HG03097 (cell line): Measurements from ENCODE around the gene RNU6-7.

ENCODE experiments used
- ATAC-seq: cut with Tn5 transposase; IDR thresholded peaks from one replicate; pipeline ENCODE4 v1.9.1; 2021; ENCODE audit not compliant: unreplicated experiment, low FRiP score

Gene RNU6-7

DNA sequence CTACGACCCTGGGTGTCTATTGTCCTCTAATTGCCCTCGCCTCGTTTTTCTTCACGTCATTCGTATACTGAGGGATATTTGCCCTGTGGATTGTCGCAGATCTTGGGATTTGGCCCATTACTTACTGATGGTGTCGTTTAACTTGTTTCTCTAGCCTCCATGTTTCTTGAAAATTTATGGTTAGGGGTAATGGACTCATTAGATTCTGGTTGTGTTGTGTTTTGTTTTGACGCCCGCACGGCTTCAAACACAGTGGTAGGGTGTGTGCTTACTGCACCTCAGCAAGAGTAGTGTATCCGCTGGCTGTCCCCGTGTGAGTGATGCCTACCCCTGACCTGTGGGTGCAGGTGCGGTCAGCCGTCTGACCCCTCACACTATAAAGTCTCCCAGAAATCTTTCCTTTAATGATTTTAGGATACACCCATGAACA lies 2.1 kb downstream of the RNU6-7 start:
- no peak for ATAC-seq

DNA sequence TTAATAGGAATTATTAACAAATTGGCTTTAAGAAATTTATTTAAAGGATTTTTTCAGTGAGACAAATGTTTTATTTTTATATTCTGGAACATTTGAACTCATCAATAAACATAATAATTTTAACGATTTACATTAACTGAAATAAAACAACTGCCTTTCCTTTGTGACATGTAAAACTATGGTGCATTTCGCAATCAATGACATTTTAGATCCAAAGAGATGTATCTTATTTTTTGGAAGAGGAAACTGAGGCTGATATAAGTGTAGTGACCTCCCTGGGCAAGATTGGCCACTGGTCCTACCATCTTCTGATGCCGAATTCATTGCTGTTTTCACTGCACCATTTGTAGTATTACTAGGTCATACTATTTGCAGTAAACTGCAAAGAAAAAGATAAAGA lies 3.7 kb downstream of the RNU6-7 start:
- no peak for ATAC-seq

DNA sequence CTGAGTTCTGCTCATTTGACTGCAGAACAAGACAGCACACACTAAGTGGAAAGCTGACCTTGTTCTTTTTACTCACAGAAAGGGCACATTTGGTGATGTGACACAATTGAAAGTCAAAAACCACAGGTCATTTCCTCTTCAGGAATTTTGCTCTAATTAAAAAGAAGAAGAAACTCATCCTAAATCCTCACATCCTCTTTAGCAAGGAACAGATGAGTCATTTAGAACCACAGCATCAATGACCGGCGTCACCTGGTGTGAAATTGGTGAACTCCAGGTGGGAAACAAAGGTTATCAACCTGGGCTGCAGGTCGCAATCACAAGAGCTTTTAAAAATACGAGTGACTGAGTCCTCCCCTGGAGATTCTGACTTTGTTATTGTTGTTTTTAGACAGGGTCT lies 4.1 kb downstream of the RNU6-7 start:
- no peak for ATAC-seq

DNA sequence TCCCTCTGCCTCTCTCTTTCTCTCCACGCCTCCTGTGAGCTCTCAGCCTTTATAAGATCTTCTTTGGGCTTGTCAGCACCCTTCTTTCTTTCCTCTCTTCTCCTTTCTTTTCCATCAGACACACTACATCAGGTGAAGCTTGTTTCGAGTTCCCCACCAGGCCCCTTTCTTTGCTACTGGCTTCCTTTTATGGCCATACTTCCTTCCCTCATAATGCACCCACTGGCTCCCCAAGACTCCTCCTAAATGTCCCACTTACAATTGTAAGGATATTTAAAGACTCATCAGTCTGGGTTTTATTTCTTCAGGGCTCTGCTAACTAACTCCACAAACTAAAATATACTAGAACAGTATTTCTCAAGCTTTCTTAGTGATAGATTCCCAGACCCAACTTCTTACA lies 4.7 kb downstream of the RNU6-7 start:
- ATAC-seq: no peak

DNA sequence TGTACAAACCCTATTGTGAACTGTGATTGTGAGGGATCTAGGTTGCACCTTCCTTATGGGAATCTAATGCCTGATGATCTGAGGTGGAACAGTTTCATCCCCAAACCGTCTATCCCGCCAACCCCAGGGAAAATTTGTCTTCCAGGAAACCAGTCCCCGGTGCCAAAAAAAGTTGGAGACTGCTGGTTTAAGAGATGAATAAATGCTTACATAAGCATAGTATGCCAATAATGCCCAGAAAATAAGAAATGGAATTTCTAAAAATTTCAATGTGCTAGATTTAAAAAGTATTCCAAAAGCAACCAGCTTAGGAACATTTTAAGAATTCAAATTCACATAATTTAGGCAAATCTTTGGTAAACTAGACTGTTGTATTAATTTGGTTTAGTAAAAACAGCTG lies 6.6 kb downstream of the RNU6-7 start:
- no peak for ATAC-seq

DNA sequence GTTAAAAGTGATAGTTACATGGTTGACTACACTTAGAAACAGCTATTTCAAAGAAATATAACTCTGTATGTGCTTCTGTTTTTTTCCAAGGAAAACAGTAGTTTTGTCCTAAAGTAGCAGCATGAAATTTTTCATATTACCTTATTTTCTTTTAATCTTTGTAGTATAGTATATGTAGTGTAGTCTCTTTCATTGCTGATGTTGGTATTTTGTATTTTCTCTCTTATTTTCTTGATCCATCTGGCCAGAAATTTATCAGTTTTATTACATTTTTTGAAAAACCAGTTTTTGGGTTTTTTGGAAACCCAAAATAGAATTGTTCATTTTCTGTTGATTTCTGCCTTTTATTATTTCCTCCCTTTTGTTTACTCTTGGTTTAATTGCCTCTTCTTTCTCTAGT lies 7.6 kb downstream of the RNU6-7 start:
- no peak for ATAC-seq

DNA sequence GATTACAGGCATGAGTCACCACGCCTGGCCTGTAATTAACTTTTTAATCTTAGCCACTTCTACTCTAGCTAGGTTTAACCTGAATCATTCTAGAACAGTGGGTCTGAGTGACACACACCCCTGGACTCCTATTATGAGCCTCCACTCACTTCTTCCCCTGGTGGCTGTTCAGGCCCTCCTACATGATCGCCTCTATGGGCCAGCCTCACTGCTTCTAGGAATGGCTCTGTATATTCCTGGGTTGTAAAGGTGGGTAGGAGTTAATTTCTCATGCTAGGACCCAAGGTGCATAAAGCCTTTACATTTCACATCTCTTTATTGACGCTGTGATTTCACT lies 9.2 kb downstream of the RNU6-7 start:
- no peak for ATAC-seq

DNA sequence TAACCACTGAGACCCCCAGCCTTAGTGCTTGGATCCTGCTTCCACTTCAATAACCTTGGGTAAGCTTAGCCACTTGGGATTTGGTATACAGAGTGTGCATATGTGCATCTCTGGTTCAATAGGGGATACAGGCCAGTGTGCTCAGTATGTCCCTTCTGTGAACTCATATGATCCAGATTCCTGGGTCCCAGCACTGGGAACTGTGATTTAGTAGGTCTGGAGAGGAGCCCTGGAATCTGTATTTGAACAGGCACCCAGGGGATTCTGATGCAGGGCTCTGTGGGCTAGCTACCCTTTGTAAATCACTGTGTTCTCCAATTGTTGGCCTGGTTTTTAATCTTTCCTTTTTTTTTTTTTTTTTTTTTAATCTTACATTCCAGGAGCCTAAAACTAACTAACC lies 11.0 kb downstream of the RNU6-7 start:
- ATAC-seq: no peak

DNA sequence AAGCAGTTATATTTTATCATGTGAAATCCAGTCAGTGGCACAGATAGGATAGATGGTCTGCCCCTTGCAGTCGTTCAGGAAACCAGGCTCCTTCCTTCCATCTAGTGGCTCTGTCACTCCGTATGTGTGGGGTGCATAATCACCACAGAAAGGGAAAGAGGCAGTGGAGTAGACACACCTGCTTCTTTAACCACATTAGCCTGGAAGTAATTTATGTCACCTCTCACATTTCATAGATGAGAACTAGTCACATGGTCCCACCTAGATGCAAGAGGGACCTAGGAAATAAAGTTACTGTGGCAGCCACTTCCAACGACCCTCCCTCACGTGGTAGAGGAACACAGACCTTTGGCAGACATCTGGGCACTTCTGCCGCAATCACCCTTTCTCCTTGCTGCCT lies 15.5 kb downstream of the RNU6-7 start:
- ATAC-seq: no peak

DNA sequence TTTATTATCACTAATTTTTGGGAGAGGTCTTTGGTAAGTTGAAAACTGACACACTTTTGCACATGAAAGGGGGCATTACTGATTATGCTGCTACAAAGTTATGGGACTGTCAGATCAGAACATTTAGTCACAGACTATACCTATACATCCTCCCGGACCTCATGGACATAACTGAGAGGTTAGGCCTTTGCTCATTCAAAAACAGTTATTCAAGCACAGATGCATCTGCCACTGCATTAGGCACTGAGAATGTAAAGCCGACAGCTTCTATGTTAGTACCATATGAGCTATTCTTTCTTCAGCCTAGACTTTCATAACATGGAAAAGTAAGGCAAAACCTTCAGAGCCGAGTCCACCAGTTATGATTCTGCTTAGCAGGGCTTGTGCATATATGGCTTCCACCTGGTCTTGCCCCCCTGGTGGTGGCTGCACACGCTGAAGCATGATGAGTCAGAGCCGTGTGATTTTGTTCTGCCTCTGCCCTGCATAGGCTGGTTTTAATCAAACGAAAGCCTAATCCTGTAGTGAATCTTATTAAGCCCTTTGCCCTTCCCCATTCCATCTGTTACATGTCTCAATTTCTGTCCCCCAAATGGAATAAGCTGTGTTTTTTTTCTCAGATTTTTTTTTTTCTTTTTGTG lies 23.0 kb downstream of the RNU6-7 start:
- ATAC-seq: no peak

DNA sequence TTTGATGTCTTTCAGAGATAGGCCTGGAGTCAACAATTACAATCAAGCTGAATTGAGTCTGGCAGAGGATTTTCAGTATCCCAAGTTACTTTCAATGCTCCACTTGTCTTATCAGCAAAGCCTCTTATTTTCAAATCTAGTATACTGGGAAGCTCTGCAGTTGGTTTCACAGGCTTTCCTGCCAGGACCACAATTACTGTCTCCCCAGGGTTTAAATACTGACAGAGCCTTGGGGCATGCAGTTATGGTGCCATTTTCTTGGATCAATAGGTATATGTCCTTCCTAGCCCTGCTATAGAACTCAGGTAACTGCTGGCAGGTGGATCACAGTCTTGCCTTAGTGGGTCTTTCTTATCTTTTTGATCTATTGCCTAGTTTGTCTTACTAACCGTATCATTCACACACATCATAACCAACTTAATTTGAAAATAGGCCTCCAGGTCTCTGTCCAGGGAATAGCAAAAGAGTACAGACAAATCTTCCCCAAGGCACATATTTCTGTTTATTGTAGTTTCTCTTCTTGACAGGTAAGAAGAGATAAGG lies 23.6 kb downstream of the RNU6-7 start:
- ATAC-seq: no peak

DNA sequence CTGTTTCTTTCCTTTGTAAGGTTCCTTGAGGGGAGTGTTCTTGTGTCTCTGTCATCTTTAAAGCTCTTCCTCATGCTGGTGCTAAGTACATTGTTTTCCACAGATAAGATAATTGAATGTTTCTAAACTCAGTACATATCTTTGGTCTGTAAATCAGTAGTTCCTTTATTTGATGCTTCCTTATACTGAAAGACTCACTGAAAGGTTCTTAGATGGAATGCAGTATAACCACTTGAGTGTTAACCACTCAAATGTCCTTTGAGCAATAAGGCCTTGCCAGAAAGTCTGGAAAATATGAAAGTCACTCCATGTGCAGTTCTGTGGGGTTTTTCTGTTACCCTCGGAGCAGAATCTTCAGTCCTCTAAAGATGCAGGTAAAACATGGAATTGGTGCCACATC lies 24.2 kb downstream of the RNU6-7 start:
- no peak for ATAC-seq

DNA sequence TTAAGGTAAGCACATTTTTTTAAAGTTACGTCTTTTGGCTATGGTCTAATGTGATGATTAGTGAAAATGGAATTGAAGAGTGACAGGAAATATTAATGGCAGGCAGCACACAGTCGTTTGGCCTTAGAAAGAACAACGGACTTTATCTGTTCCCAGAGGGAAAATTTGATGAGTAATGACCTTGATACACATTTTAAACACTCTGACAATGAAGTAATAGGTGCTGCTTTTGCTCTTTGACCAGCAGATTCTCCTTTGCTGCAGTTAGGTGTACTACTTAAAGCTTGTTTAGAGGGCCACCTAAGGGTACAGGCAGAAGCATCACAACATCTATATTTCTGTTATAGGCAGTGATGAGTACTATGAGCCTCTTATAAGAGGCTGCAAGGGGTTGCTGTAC lies 28.3 kb downstream of the RNU6-7 start:
- no peak for ATAC-seq

DNA sequence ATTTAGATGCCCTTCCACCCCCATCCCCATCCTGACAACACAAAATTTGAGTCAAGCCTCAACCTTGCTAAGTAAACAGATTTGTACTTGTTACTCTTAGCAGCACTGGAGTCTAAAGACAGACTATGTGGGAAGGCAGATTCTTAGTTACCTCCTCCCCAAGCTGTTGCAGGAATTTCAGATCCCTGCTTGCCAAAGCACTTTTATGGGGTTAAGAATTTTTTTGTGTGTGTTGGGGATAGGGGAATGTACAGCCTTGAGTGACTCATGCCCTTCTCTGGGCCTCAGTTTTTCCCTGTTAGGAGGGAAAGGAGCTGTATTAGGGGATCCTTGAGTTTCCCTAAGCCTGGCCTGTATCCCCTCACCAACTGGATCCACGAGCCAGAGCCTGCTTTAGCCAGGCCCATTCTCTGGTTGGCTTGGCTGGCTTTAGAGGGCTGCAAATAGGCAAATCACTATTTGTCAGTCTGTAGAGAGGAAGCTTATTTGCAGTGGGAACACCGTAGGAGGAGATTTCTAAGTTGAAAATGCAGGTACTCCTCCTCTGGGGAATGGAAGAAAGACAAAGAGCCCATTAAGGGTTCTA lies 28.9 kb downstream of the RNU6-7 start:
- ATAC-seq: no peak

DNA sequence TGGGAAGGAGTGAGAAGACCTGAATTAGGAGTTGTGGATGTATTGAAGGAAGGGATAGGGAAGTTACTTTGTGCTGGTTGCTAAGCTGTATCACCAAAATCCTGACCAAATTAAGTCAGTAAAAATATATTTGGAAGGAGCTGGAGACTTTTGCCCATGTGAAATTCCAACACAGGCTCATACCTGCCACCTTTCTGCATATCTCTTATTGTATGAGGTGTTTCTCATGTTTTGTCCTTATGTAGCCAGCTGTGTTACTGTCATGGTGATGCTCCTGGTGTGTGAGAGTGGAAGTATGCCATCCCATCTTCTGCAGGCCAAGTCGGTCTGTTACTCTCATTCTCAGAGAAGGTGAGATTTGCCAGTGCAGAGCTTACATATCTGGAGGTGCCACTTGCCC lies 30.6 kb downstream of the RNU6-7 start:
- ATAC-seq: no peak

DNA sequence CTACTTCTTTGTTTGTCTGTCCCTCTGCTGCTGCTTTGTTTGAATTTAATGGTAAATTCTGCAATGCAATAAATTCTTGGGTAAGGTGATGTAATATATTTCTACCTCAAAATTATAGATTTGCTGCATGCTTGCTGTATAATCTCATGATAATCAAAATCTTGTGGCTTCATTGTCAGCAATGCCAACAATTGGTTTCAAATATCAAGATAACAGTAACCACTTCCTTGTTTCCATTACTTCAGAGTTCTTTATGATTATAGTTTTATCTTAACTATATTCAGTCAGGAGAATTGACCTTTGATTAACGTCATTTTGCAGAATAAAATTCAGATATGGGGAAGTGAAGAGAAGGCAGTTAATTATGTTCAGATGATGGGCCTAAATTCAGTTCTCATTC lies 31.4 kb downstream of the RNU6-7 start:
- ATAC-seq: no peak

DNA sequence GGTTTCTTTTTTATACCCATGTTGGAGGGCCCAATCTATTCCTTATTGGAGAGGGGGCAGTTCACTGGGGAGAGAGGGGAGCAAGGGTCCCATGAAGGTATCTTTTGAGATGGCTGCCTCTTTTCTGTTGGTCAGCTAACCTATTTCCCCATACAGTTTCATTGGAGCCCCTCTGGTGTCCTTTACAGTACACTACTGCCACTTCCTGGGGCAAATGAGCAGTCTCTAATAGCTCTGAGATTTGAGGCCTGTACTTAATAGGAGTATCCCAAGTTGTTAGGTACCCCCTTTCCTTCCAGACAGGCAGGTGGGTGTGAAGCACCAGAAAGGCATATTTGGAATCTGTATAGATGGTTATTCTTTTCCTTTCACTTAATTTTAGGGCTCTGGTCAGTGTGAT lies 42.6 kb downstream of the RNU6-7 start:
- no peak for ATAC-seq

DNA sequence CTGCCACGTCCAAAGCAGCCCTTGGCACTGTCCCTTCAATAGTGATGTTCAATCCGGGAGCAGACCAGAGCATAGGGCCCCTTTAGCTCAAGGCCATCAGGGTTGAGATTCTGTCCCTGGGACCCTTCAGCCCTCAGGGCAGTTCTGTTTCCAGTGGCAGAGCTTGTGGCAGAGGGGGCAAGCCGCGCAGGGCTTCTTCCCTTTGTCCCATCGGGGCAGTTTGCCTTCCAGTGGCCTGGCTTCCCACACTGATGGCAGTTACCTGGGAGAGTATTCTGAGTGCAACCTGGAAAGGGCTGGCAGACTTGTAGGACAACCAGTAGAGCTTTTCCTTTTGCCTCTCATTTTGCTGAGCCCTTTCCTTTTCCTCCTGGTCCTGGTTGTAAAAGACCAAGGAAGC lies 44.9 kb downstream of the RNU6-7 start:
- ATAC-seq: no peak

DNA sequence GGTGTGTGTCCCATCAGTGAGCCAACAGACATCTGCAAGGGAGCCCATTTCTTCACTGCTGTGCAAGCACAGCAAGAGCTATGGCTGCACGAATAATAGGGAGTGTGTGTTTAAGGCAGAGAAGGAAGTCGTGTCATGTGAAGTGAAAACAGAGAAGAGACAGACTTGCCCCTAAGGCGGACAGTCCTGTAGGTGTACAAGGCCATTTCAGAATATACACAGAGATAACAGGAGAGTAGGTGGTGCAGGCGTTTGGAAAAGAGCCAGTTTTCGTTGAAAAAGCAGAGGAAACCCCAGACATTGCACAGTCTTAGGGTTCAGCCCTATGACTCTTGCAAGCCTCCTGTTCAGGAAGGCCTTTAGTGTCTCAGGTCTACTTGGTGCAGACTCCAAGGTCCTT lies 47.5 kb downstream of the RNU6-7 start:
- no peak for ATAC-seq

DNA sequence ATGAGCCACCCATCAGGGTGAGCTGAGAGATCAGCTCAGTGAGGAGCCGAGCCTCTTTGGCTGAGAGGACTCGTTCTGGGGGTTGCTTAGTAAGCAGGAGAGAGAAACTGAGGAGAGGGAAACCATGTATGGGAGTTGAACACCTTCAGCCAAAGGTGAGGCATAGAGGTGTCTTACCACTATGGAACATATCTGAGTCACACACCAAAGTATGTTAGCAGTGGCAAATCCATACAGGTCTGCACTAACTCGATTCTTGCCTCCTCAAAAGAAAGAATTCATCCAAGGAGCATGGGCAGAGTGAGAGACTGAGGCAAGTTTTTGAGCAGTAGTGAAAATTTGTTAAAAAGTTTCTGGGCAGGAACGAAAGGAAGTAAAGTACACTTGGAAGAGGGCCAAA lies 47.9 kb downstream of the RNU6-7 start:
- ATAC-seq: no peak

DNA sequence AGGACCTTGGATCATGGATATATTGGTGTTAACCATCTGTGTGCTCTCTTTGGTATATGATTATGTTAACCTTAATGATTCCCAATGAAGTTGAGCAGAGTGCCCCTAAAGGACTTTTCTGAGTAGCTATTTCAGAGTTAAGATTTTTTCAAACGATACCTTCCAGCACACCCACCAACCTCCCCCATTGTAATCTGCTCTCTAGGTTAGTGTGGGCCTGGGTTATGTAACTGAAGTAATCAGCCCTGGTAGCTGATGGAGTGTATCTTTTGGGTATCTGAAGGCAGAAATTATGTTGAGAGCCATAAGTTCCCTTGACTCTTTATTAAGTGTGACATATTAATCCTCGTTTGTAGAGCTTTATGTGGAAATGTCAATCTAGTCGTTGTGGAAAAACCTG lies 48.8 kb downstream of the RNU6-7 start:
- no peak for ATAC-seq

DNA sequence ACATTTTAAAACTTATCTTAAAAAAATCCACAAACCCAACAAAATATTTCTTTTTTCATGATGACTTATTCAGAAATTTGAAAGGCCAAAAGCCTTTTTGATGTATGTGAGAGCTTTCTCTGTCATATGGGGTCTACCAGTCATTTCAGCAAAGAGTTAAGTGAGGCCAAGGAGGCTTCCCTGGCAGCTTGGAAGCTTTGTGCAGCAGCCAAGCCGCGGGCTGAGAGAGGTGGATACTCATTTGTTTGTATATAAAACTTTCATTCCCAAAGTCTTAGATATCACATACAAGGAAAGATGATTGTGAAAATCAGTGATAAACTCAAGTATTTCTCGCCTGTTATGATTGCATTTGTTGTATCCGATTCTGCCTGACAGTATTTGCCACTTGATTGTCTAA lies 49.7 kb downstream of the RNU6-7 start:
- ATAC-seq: no peak
